GM15510 (cell line): ENCODE data around the gene RBCK1.

Experiments used
- POLR2A ChIP-seq: IDR thresholded peaks from 3 replicates; pipeline ENCODE4 v1.6.1; 2011; ENCODE audit warnings: borderline replicate concordance; ENCODE audit not compliant: insufficient read length; ENCODE audit errors: extremely low read depth

Gene RBCK1

DNA sequence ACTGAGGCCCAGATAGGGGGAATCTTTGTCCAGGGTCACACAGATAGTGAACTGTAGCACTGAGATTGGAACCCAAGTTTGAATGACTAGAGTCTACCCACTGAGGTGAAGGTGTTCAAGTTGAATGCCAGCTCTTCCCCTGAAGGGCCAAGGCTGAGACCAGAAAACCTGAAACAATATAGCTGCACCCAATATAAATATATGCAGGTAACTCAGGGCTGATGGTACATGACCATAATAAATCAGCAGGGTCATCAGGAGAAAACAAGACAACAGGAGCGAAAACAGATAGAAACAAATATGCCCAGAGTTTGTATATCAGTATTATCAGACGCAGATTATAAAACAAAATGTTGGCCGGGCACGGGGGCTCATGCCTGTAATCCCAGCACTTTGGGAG lies 4.0 kb upstream of the RBCK1 start:
- no peak for TF ChIP-seq POLR2A

- no peak for TF ChIP-seq POLR2A
These were observed 1.6 kb upstream of the RBCK1 start for GRCh38 chr20:406200-407132.

- peak; percentile 67 for TF ChIP-seq POLR2A
These were observed 756 bp upstream of the RBCK1 start for GRCh38 chr20:407133-407952.

DNA sequence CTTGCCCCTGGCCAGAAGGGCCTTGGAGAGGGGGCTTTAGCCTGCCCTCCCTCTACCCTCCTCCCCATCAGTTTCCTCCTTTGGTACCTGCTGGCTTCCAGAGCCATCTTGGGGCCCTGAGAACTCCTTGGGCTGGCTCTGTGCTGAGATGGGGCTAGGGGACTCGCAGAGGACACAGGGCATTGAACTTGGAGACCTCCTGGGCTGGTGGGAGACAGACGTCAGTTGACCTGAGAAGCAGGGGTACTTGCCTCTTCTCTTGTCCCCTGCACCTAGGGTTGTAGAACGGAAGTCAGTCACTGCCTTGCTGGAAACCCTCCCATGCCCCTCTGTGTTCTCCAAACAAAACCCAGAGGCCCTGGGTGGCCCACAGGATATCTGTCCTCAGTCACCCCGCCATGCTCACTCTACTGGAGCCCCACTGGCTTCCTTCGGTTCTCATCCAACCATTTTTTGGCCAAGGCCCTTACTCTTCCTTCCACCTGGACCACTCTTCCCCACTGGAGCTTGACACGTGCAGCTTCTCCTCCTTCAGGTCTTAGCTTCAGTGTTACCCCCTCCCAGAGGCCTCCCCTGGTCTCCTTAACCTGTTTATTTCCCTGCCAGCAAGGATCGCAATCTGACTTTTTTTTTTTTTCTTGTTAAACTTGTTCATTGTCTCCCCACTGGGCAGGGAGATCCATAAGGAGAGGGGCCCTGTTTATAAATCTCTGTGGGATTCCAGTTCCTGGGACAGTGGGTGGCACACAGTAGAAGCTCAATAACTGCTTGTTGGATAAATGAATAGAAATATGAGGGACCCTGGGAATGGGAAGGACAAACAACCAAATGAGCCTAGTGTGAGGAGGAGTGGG lies 971 bp downstream of the RBCK1 start:
- TF ChIP-seq POLR2A: no peak

DNA sequence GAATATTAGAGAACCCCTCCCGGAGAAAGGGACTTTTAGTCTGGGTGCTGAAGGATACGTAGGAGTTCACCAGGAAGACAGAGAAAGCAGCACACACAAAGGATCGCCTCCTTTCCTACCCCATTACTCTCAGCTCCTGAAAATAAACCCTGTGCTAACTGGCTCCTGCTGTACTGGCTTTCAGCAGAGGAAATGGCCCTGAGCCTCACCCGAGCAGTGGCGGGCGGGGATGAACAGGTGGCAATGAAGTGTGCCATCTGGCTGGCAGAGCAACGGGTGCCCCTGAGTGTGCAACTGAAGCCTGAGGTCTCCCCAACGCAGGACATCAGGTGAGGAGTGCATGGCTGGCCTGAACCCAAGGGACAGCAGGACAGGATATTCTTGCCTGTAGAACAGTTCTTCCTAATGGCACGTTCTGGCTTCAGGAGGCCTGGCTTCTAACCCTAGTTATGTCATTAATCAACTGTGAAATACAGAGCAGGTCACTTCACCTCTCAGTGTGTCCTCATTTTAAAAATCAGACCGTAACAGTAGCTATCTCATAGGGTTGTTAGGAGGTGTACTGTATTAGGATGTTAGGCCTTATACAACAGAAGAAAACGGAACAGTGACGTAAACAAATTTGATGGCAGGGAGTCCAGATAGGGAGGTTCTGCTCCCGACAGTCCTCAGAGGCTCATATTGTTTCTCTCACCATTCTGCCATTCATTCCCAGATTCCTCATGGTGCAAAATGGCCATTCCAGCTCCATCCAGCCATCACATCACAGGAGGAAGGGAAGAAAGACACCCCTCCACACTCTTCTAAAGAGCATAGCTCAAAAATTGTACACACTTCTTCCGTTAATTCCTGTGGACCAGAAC lies 1.8 kb downstream of the RBCK1 start:
- TF ChIP-seq POLR2A: no peak

DNA sequence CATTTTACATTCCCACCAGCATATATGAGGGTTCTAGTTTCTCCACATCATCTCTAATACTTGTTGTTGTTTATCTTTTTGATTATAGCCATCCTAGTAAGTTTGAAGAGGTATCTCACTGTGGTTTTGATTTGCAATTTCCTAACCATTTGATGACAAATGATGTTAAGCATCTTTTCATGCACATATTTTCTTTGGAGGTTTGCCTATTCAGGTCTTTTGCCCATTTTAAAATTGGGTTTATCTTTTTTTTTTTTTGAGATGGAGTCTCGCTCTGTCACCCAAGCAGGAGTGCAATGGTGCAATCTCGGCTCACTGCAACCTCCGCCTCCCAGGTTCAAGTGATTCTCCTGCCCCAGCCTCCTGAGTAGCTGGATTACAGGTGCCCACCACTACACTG lies 4.0 kb downstream of the RBCK1 start:
- TF ChIP-seq POLR2A: no peak

DNA sequence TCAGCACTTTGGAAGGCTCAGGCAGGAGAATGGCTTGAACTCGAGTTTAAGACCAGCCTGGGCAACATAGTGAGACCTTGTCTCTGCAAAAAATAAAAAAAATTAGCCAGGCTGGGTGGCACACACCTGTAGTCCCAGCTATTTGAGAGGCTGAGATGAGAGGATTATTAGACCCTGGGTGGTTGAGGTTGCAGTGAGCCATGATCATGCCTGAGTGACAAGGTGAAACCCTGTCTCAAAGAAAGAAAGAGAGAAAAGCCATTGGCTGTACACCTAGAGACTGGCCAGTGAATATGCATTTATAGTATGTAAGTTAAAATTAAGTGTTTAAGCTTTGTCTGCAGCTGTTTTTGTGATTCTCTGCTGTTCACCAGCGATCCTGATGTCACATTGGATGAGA lies 6.1 kb downstream of the RBCK1 start:
- TF ChIP-seq POLR2A: no peak

- TF ChIP-seq POLR2A: no peak
These were observed 7.8 kb downstream of the RBCK1 start for GRCh38 chr20:415820-416322.

GRCh38 chr20:416950-417800 lies 9.1 kb downstream of the RBCK1 start:
- no peak for TF ChIP-seq POLR2A

GRCh38 chr20:417801-418342 lies 9.8 kb downstream of the RBCK1 start:
- no peak for TF ChIP-seq POLR2A

DNA sequence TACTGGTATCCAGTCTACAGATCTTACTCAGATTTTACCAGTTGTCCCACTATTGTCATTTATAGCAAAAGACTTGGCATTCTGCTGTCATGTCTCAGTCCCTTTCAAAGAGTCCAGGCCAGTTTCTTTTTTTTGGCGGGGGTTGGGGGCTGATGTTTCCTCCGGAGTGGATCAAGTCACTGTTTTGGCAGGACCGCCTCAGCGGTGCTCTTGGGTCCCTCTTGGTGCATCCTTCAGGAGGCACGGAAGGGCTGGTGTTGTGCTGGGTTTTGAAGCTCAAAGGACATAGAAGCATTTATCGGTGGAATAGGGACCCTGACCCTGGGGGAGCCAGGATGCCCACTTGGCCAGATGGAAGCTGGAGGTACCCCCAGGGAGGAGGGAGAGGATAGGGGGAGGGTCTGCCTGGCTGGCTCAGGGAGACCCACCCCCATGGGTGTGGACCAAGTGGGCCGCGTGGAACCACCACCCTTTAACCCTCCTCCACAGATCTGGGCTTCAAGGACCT lies 10.8 kb downstream of the RBCK1 start:
- no peak for TF ChIP-seq POLR2A

DNA sequence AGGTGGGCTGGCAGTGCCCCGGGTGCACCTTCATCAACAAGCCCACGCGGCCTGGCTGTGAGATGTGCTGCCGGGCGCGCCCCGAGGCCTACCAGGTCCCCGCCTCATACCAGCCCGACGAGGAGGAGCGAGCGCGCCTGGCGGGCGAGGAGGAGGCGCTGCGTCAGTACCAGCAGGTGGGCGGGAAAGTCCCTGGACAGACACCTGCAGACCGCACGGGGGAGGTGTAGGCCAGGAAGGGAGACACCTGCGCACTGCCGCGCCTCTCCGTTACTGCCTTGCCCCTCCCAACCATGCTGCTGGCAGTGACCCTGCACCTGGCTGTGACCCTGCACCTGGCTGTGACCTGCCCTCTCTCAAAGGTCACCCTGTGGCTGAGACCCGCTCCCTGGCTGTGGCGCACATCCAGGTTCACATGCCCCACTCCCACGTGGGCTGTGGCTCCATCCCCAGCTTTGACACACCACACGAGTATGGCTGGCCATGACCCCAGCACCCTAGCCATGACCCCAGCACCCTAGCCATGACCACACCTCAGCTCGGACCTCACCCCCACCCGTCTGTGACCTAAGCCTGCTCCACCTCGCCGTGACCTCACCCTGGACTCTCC lies 11.6 kb downstream of the RBCK1 start:
- TF ChIP-seq POLR2A: no peak
